ENCODE results near the gene RPS21. TPM values are rescaled to one million over a fixed set of nuclear protein-coding genes. Genes with fewer than 3 reads are reported as not detected.

The RPS21 gene
- total RNA-seq, 1 donor from 2014 or later: 1,160 TPM

DNA sequence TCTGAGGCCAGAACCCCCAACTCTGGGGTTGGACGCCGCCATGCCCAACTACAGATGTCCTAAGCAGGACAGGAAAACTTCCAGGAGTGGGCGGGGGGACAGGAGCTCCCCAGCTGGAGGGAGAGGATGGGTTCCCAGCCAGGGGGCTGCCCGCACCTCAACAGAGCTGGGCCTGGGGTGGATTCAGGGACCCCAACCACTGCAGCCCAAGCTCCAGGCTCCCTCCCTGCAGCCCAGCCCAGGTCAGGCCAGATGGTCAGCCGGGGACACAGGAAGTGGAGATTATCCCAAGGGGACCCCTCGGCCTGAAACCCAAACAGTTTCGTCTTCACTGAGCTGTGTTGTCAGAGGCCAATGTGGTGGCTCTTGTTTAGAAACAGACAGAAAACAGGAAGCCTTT is 29.2 kb upstream of the RPS21 start:
- TF ChIP-seq, protein P1, sequence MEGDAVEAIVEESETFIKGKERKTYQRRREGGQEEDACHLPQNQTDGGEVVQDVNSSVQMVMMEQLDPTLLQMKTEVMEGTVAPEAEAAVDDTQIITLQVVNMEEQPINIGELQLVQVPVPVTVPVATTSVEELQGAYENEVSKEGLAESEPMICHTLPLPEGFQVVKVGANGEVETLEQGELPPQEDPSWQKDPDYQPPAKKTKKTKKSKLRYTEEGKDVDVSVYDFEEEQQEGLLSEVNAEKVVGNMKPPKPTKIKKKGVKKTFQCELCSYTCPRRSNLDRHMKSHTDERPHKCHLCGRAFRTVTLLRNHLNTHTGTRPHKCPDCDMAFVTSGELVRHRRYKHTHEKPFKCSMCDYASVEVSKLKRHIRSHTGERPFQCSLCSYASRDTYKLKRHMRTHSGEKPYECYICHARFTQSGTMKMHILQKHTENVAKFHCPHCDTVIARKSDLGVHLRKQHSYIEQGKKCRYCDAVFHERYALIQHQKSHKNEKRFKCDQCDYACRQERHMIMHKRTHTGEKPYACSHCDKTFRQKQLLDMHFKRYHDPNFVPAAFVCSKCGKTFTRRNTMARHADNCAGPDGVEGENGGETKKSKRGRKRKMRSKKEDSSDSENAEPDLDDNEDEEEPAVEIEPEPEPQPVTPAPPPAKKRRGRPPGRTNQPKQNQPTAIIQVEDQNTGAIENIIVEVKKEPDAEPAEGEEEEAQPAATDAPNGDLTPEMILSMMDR (IDR thresholded peaks at IDR 0.05; ENCODE audit: unreplicated experiment): no peak
- Mint-ChIP-seq H3K27ac (no peak overlapping the region), H3K4me1 (ENCODE audit: low read depth) (peaks cover 23% of the 10 kb centered on the region), H3K36me3 (ENCODE audit: insufficient read depth) (no peaks in the 10 kb centered on the region), H3K4me3 (ENCODE audit: low read depth) (no peak overlapping the region), H3K9me3 (ENCODE audit: low read depth) (no peaks in the 10 kb centered on the region), H3K27me3 (no peaks in the 10 kb centered on the region)
- no peak for DNase-seq (ENCODE audit: low spot score, unreplicated experiment)

DNA sequence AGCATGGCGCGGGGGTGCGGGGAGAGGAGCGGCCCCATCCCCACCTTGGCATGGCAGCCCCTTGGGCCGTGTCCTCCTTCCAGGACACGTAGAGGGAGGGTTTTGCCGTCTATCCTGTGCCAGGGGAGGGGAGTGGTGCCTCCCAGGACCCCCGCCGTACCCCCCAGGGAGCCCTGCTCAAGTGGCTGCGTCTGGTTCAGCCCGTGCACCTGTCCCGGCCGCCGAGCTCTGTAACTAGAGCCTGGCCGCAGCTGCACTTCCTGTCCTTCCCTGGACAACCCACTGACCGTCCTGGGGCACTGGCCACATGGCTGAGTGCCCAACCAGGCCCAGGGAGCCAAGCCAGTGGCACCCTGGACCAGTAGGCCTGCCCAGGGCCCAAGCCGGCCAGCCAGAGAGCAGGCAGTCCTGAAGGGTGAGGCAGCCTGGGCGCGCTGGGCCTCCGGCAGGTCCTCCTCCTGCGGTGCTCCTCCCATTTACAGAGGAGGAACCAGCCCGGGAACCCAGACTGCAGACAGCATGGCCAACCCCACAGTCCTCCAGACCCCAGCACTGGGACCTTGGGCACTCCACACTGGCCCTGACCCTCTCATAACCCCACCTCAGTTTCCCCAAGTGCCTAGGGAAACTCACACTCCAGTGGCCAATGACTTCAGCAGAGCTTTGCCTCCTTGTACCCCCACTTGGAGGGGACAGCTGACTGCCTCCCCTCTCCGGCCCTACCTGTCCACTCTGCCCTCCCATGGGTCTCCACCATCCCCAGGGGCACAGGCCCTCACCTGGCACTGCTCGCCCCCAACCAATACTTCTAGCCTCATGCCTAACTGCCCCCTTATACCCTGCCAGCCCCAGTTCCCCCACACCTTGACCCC is 28.5 kb upstream of the RPS21 start:
- no peak overlapping the region for H3K4me3 Mint-ChIP-seq (ENCODE audit: low read depth)
- H3K9me3 Mint-ChIP-seq (ENCODE audit: low read depth): no peaks in the 10 kb centered on the region
- no peak for DNase-seq (ENCODE audit: low spot score, unreplicated experiment)
- peaks cover 25% of the 10 kb centered on the region for H3K4me1 Mint-ChIP-seq (ENCODE audit: low read depth)
- no peaks in the 10 kb centered on the region for H3K36me3 Mint-ChIP-seq (ENCODE audit: insufficient read depth)
- H3K27me3 Mint-ChIP-seq: no peaks in the 10 kb centered on the region
- TF ChIP-seq, protein P1 (IDR thresholded peaks at IDR 0.05; ENCODE audit: unreplicated experiment): no peak
- H3K27ac Mint-ChIP-seq: no peak overlapping the region

DNA sequence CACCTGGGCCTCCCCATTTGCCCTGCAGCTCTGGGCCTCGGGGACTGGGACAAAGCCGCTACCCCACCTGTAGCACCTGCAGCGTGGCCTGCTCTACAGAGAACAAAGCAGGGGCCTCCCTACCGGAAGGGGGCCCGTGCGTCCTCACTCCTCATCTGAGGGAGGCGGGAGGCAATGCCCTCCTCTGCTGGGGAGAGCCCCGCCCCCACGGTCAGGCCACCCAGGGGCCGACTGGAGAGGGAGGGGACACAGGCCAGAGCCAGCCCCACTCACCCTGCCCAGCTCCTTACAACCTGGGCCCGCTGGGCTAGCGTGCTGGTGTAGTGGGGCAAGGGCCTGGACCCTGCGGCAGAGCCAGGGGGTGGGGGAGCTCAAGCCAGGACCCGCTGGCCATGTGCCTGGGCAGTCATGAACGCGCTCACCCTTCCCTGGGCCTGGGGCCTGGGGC is 27.8 kb upstream of the RPS21 start:
- no peaks in the 10 kb centered on the region for H3K36me3 Mint-ChIP-seq (ENCODE audit: insufficient read depth)
- no peaks in the 10 kb centered on the region for H3K9me3 Mint-ChIP-seq (ENCODE audit: low read depth)
- no peaks in the 10 kb centered on the region for H3K27me3 Mint-ChIP-seq
- no peak overlapping the region for H3K4me3 Mint-ChIP-seq (ENCODE audit: low read depth)
- TF ChIP-seq, protein P1 (IDR thresholded peaks at IDR 0.05; ENCODE audit: unreplicated experiment): no peak
- no peak for DNase-seq (ENCODE audit: low spot score, unreplicated experiment)
- peaks cover 28% of the 10 kb centered on the region for H3K4me1 Mint-ChIP-seq (ENCODE audit: low read depth)
- no peak overlapping the region for H3K27ac Mint-ChIP-seq

DNA sequence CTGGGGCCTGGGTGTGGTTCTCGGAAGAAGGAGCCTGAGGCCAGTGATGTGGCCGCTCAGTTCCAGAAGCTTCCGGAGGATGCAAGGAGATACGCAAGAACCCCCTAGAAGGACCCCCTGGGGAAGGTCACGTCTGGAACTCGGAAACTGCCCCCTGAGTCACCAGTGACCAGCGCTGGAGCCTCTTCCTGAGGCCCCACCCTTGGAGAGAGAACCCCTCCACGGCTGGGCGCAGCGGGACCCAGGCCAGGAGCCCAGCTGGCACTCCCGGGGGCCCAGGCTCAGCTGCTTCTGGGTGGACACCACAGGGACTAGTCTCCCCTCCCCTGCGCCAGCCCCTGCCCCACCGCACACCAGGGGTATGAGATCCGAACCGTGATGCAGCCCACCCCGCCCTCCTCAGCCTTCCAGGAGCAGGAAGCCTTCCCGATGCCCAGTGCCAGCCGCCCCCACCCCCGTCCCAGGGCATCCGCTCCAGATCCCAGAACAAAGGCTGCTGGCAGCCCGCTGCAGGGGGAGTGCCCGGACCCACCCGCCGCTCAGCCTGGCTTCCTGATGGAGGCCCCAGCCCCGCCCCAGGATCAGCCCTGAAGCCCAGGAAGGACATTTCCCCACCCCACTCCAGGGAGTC is 27.3 kb upstream of the RPS21 start:
- Mint-ChIP-seq H3K9me3 (ENCODE audit: low read depth) (no peaks in the 10 kb centered on the region), H3K4me1 (ENCODE audit: low read depth) (peaks cover 32% of the 10 kb centered on the region), H3K27ac (no peak overlapping the region), H3K36me3 (ENCODE audit: insufficient read depth) (no peaks in the 10 kb centered on the region), H3K27me3 (no peaks in the 10 kb centered on the region), H3K4me3 (ENCODE audit: low read depth) (no peak overlapping the region)
- TF ChIP-seq, protein P1 (IDR thresholded peaks at IDR 0.05; ENCODE audit: unreplicated experiment): no peak
- DNase-seq (ENCODE audit: low spot score, unreplicated experiment): no peak

DNA sequence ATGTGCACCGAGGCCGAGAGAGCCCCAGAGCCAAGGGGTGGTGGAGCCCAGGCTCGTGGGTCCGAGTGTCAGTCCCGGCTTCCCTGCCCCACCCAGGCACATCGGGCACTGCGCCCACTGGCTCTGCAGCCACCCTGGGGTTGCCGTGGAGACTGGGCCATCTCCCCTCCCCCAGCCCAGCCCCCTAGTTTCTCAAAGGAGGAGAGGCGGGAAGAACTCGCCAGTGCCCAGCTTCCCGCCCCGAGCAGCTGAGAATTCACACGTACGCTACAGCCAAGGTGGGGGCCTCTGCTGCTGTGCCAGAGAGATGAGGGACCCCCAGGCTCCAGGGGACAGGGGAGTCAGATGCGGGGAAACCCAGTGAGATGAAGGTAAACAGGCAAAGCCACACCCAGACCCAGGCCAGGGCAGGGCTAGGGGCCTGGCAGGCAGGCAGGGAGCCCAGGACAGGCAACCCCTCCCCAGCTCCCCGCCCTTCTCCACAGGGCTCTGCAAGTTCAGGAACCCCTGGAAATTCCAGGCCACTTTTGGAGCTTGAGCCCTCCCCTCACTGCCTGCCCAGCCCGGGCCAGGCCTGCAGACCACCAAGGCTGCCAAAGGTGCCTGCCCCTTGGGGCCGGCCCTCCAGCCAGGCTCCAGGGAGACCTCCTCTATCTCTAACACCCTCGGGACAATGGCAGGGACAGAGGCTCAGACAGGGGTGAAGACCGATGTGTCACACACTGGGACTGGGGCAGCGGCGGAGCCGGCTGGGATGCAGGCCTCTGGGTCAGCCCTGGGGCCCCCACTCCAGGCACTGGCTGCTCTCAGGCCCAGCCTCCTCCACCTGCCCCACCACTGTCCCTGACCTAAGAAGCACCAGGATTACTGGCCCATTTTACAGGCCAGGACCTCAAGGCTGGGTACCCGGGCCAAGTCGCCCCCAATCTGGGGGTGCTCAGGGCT is 25.8 kb upstream of the RPS21 start:
- H3K27me3 Mint-ChIP-seq: no peaks in the 10 kb centered on the region
- no peaks in the 10 kb centered on the region for H3K9me3 Mint-ChIP-seq (ENCODE audit: low read depth)
- DNase-seq (ENCODE audit: low spot score, unreplicated experiment): no peak
- H3K36me3 Mint-ChIP-seq (ENCODE audit: insufficient read depth): no peaks in the 10 kb centered on the region
- H3K4me3 Mint-ChIP-seq (ENCODE audit: low read depth): no peak overlapping the region
- H3K27ac Mint-ChIP-seq: peak overlapping the region; percentile 97
- TF ChIP-seq, protein P1 (IDR thresholded peaks at IDR 0.05; ENCODE audit: unreplicated experiment): no peak
- peaks cover 34% of the 10 kb centered on the region for H3K4me1 Mint-ChIP-seq (ENCODE audit: low read depth)

Data from progenitor cell of endocrine pancreas (in vitro differentiated cells).